Ovary (tissue), 3 donors: ENCODE results near the gene POMGNT1.

Experiments
- CTCF ChIP-seq, 3 donors: fragments of 450-650 bp in 2 of 3; fragments of 200-600 bp in 1 of 3; IDR thresholded peaks; one replicate each; pipeline versions ENCODE4 v1.5.1 to v1.8.0; 2016 to 2022; ENCODE audit warnings: antibody characterized with exemption in 3 of 3, mild to moderate bottlenecking in 1 of 3
- POLR2A ChIP-seq: fragments of 450-650 bp; IDR thresholded peaks from one replicate; pipeline ENCODE4 v1.6.1; 2017; ENCODE audit warnings: antibody characterized with exemption, mild to moderate bottlenecking, moderate library complexity
- donor health status: DM: no; HTN: no; CAD: no.

GRCh38 chr1:46160212-46160611, 38.0 kb downstream of the POMGNT1 start:
- TF ChIP-seq POLR2A (no peak), CTCF (IDR thresholded peaks at IDR 0.05) (no peak)
